NB4 (cell line): ENCODE results near the gene EVA1B.

Experiments used
- POLR2A ChIP-seq: IDR thresholded peaks from 2 replicates; pipeline ENCODE4 v1.6.1; 2011; ENCODE audit warnings: mild to moderate bottlenecking; ENCODE audit not compliant: insufficient read length; ENCODE audit errors: extremely low read depth
- TF ChIP-seq, protein P1 (sequence below): IDR thresholded peaks from one replicate; pipeline ENCODE4 v1.5.1; 2012; ENCODE audit warnings: low read depth, low read length
- TF ChIP-seq, protein P2 (sequence below): IDR thresholded peaks from 2 replicates; pipeline ENCODE4 v1.6.1; 2011; ENCODE audit warnings: low read depth, low read length

DNA sequence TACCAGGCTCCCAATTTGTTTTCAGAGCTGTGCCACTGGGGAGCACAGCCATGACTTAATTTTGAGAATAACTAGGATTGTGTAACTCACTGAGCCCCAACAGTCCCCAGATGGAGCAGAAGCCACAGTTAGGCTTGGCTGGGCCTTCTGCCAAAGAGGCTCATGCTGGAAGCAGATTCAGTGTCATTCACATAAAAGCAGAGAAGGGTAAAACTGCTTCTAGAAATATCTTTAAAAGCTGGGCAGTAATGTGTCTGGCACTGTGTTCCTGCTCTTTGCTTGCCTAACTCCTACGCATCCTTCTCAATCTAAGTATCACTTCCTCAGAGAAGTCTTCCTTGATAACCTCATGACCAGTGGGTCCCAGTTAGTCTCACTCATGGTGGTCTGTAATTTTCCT, 41.9 kb upstream of the EVA1B start:
- TF ChIP-seq, protein P1, sequence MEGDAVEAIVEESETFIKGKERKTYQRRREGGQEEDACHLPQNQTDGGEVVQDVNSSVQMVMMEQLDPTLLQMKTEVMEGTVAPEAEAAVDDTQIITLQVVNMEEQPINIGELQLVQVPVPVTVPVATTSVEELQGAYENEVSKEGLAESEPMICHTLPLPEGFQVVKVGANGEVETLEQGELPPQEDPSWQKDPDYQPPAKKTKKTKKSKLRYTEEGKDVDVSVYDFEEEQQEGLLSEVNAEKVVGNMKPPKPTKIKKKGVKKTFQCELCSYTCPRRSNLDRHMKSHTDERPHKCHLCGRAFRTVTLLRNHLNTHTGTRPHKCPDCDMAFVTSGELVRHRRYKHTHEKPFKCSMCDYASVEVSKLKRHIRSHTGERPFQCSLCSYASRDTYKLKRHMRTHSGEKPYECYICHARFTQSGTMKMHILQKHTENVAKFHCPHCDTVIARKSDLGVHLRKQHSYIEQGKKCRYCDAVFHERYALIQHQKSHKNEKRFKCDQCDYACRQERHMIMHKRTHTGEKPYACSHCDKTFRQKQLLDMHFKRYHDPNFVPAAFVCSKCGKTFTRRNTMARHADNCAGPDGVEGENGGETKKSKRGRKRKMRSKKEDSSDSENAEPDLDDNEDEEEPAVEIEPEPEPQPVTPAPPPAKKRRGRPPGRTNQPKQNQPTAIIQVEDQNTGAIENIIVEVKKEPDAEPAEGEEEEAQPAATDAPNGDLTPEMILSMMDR, result no peak
- no peak for TF ChIP-seq POLR2A
- TF ChIP-seq, protein P2, sequence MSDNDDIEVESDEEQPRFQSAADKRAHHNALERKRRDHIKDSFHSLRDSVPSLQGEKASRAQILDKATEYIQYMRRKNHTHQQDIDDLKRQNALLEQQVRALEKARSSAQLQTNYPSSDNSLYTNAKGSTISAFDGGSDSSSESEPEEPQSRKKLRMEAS, result no peak
